ENCODE results near the gene CEACAM3. TPM values are rescaled to one million over a fixed set of nuclear protein-coding genes. Genes with fewer than 3 reads are reported as not detected.

The CEACAM3 gene
- total RNA-seq, 1 experiment from 2014 or later: not detected

GRCh38 chr19:41837981-41838708, 41.8 kb downstream of the CEACAM3 start:
- no peaks in the 10 kb centered on the region for H3K36me3 Mint-ChIP-seq (ENCODE audit: insufficient read depth, unreplicated experiment)
- Histone ChIP-seq H3K4me3 (ENCODE audit: low read depth, low read length) (no peak overlapping the region), H3K36me3 (ENCODE audit: control insufficient read depth, insufficient read depth, low read length) (no peaks in the 10 kb centered on the region), H3K27me3 (replicated peaks; ENCODE audit: control insufficient read depth, insufficient read depth, low read length) (peaks cover 2% of the 10 kb centered on the region; the same call in 1 of the 2 replicates), H3K4me1 (no peaks in the 10 kb centered on the region), H3K9me3 (no peaks in the 10 kb centered on the region)
- no peaks in the 10 kb centered on the region for H3K4me1 Mint-ChIP-seq (ENCODE audit: low read depth, unreplicated experiment)
- POLR2A ChIA-PET: no interaction called here
- BruUV-seq (replicated peaks): no TSS peak
- H3K27ac Mint-ChIP-seq (ENCODE audit: unreplicated experiment): no peak overlapping the region
- no peak for TF ChIP-seq CTCF (IDR thresholded peaks at IDR 0.05; ENCODE audit: insufficient read depth in 1 of 2, low read depth in 1 of 2, low read length in 1 of 2, severe bottlenecking in 1 of 2, unreplicated experiment in 1 of 2)
- CTCF ChIA-PET: no interaction called here
- intact Hi-C loops (cut with micrococcal nuclease; ENCODE audit: unreplicated experiment): no loop called here
- DNase-seq: no peak
- no peak overlapping the region for H3K4me3 Mint-ChIP-seq (ENCODE audit: unreplicated experiment)
- H3K9me3 Mint-ChIP-seq (ENCODE audit: unreplicated experiment): no peaks in the 10 kb centered on the region
- H3K27me3 Mint-ChIP-seq (ENCODE audit: insufficient read depth, unreplicated experiment): peaks cover 22% of the 10 kb centered on the region

- TF ChIP-seq CTCF (IDR thresholded peaks at IDR 0.05; ENCODE audit: insufficient read depth in 1 of 2, low read depth in 1 of 2, low read length in 1 of 2, severe bottlenecking in 1 of 2, unreplicated experiment in 1 of 2): no peak
- BruUV-seq (replicated peaks): no TSS peak
- H3K27me3 Mint-ChIP-seq (ENCODE audit: insufficient read depth, unreplicated experiment): peaks cover 28% of the 10 kb centered on the region
- no peak overlapping the region for H3K27ac Mint-ChIP-seq (ENCODE audit: unreplicated experiment)
- DNase-seq: no peak
- H3K9me3 Mint-ChIP-seq (ENCODE audit: unreplicated experiment): peaks cover 9% of the 10 kb centered on the region
- H3K36me3 Mint-ChIP-seq (ENCODE audit: insufficient read depth, unreplicated experiment): no peaks in the 10 kb centered on the region
- H3K4me1 ChIP-seq: no peaks in the 10 kb centered on the region
- H3K9me3 ChIP-seq: no peaks in the 10 kb centered on the region
- ChIA-PET CTCF (interaction anchor here (0.6 kb wide), 1 partner anchor 191 kb away, joined by 3 read pairs; no protein-coding TSS in a partner anchor), POLR2A (no interaction called here)
- intact Hi-C loops (cut with micrococcal nuclease; ENCODE audit: unreplicated experiment): no loop called here
- no peaks in the 10 kb centered on the region for H3K4me1 Mint-ChIP-seq (ENCODE audit: low read depth, unreplicated experiment)
- peaks cover 2% of the 10 kb centered on the region; the same call in 1 of the 2 replicates for H3K27me3 ChIP-seq (replicated peaks; ENCODE audit: control insufficient read depth, insufficient read depth, low read length)
- no peaks in the 10 kb centered on the region for H3K36me3 ChIP-seq (ENCODE audit: control insufficient read depth, insufficient read depth, low read length)
- no peak overlapping the region for H3K4me3 ChIP-seq (ENCODE audit: low read depth, low read length)
- H3K4me3 Mint-ChIP-seq (ENCODE audit: unreplicated experiment): no peak overlapping the region
Observed at GRCh38 chr19:41839211-41839610, 42.8 kb downstream of the CEACAM3 start.

- H3K27me3 ChIP-seq (replicated peaks; ENCODE audit: control insufficient read depth, insufficient read depth, low read length): no peaks in the 10 kb centered on the region
- no peaks in the 10 kb centered on the region for H3K9me3 ChIP-seq
- Mint-ChIP-seq H3K9me3 (ENCODE audit: unreplicated experiment) (peaks cover 13% of the 10 kb centered on the region), H3K27ac (ENCODE audit: unreplicated experiment) (no peak overlapping the region), H3K27me3 (ENCODE audit: insufficient read depth, unreplicated experiment) (peaks cover 25% of the 10 kb centered on the region), H3K36me3 (ENCODE audit: insufficient read depth, unreplicated experiment) (no peaks in the 10 kb centered on the region), H3K4me3 (ENCODE audit: unreplicated experiment) (no peak overlapping the region), H3K4me1 (ENCODE audit: low read depth, unreplicated experiment) (no peaks in the 10 kb centered on the region)
- H3K36me3 ChIP-seq (ENCODE audit: control insufficient read depth, insufficient read depth, low read length): no peaks in the 10 kb centered on the region
- ChIA-PET POLR2A (no interaction called here), CTCF (interaction anchor here (0.9 kb wide), 1 partner anchor 22 kb away, joined by 3 read pairs; no protein-coding TSS in a partner anchor)
- no peak overlapping the region for H3K4me3 ChIP-seq (ENCODE audit: low read depth, low read length)
- H3K4me1 ChIP-seq: no peaks in the 10 kb centered on the region
- intact Hi-C loops (cut with micrococcal nuclease; ENCODE audit: unreplicated experiment): no loop called here
- no peak for DNase-seq
- TF ChIP-seq CTCF (IDR thresholded peaks at IDR 0.05; ENCODE audit: insufficient read depth in 1 of 2, low read depth in 1 of 2, low read length in 1 of 2, severe bottlenecking in 1 of 2, unreplicated experiment in 1 of 2): no peak
- BruUV-seq (replicated peaks): no TSS peak
Observed at GRCh38 chr19:41843371-41843770, 47.0 kb downstream of the CEACAM3 start.

Data from Caco-2 (cell line).